ENCODE results near the gene WASHC4.

- TF ChIP-seq CTCF (conservative IDR thresholded peaks at IDR 0.05 in 1 of 2, IDR thresholded peaks at IDR 0.05 in 1 of 2; ENCODE audit: extremely low read depth in 1 of 2, insufficient read depth in 1 of 2, low read depth in 1 of 2, low read length in 2 of 2) (no peak), EZH2 (IDR thresholded peaks at IDR 0.05; ENCODE audit: borderline replicate concordance, low read length) (no peak)
These were observed 81.8 kb downstream of the WASHC4 start for GRCh38 chr12:105189293-105189692.
